Jurkat, Clone E6-1 (cell line): ENCODE data around the gene AMBRA1.

Experiments used
- DNase-seq: peaks from one replicate; pipeline ENCODE4 v3.0.0-alpha.2; 2011; ENCODE audit warnings: low read depth, low spot score
- H3K4me3 ChIP-seq: 2 replicates; pipeline ENCODE4 v1.5.1; 2011; ENCODE audit warnings: mild to moderate bottlenecking, low read length, control low read depth, moderate library complexity

AMBRA1 gene

DNA sequence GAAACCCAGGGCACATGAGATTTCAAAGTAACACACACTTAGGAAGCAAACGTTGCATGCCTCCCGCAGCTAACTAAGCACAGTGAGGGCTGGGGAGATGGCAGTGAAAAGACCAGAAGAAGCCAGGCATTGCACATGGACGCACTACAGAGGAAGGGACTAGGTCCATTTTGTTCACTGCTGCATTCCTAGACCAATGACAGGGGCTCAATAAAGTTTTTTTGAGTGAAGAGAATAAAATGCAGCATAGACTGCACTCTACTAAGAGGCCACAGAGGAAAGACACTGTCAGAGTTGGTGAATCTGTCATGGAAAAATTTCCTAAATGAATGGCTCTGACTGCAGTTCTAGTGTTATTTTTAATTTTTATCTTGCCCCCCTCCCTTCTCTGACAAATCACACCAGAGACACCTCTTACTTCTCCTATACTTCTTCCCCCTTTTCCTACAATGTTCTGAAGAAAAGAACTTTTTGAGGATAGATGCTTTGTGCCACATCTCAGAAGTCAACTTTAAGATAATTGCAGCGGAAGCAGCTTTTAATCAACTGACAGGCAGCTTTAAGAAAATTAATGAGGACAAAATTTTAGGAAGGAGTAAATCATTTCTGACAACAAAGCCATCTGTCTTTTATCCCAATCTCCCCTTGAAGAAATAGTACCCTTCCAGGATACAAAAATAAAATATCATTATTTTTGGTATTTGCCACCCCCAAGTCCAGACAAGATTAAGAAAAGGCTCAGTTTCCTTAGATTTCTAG is 167.4 kb downstream of the AMBRA1 start:
- no peak overlapping the region for H3K4me3 ChIP-seq
- no peak for DNase-seq

DNA sequence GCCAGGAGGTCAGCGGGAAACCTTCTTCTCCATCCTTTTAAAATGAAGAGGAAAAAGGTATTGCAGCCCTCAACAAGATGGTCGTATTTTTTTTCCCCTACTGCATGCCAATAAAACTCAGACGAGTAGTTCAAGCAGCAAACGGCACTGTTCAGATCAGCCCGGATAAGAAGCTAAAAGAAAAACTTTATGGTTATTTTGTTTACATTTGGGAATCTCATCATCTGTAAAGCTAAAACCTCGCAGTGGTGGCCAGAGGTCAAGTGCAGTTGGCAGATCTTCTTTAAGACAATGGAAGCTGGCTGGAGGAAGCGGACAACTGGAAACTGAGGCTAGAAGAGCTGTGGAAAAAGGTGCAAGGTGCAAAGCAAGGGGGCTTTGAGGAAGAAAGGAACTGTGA is 171.2 kb downstream of the AMBRA1 start:
- H3K4me3 ChIP-seq = no peak overlapping the region
- no peak for DNase-seq

DNA sequence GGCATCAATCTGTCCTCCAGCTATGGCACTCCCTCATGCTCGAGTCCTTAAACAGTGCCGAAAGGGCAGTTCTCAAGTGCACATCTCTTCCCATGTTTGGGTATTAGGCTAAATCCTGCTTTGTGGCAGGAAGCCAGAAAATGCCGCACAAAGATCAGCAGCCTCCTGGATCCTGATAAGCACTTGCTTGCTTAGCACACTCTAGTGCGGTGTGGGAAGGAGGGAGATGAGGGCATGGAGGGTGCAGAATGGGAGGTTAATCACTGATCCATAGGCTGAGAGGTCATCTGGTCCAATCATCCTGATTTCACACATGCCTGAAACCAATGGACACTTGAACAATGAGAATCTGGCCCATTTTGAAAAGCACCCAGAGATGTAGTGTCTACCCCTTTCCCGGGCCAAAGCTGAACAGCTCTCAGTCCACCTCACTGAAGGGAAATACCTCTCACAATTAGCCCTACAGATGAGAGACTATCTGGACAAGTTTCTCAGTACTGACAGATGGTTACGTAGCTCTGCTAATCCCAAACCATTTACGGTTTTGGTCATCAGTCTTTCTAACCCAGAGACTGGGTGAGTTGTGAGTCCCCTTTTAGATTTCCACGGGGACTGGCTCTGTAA is 172.5 kb downstream of the AMBRA1 start:
- no peak overlapping the region for H3K4me3 ChIP-seq
- no peak for DNase-seq

DNA sequence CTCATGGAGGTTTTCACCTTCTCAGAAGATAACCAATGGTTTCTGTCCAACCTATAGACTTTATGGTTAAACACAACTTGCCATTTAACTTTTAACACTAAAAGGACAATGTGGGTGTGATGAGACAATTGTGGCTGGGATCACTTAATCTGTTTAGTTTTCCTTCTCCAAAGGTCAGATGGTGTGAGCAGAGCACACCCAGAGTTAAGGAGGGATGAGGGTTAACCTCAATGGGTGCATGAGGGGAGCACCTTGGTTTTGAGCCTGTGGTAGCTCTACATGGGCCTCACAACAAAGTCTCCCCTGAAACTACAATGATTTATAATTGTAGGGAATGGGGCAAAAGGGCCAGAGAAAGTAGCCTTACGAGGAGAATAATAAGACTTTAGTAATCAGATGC is 173.3 kb downstream of the AMBRA1 start:
- H3K4me3 ChIP-seq = no peak overlapping the region
- no peak for DNase-seq

DNA sequence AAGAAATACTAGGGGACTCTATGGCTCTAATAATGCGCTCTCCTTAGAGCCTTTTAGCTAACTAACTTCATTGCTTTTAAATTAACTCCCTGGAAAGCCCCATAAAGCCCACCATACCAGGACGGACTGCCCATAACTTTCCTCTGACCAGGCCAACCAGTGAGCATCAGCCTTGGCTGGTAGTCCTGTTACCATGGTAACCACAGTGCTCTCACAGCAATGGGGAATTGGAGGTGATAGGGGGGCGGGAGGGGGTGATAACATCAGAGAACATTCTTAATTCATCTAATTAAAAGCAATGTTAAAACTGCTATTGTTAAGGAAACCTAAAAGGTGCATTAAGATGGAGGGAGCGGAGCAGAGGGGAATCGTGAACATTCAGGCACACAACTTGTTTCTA is 175.1 kb downstream of the AMBRA1 start:
- no peak overlapping the region for H3K4me3 ChIP-seq
- no peak for DNase-seq

GRCh38 chr11:46417711-46418110 is 176.1 kb downstream of the AMBRA1 start:
- DNase-seq = no peak

GRCh38 chr11:46414879-46415278 is 178.9 kb downstream of the AMBRA1 start:
- peak overlapping the region; percentile 1; the same call in 1 of the 2 replicates for H3K4me3 ChIP-seq
- no peak for DNase-seq

More at GRCh38 chr11:46417711-46418110, 176.1 kb downstream of the AMBRA1 start:
- H3K4me3 ChIP-seq = no peak overlapping the region

- DNase-seq = peak; percentile 95
- no peak overlapping the region for H3K4me3 ChIP-seq
Measured at GRCh38 chr11:46414466-46414796, 179.4 kb downstream of the AMBRA1 start.

DNA sequence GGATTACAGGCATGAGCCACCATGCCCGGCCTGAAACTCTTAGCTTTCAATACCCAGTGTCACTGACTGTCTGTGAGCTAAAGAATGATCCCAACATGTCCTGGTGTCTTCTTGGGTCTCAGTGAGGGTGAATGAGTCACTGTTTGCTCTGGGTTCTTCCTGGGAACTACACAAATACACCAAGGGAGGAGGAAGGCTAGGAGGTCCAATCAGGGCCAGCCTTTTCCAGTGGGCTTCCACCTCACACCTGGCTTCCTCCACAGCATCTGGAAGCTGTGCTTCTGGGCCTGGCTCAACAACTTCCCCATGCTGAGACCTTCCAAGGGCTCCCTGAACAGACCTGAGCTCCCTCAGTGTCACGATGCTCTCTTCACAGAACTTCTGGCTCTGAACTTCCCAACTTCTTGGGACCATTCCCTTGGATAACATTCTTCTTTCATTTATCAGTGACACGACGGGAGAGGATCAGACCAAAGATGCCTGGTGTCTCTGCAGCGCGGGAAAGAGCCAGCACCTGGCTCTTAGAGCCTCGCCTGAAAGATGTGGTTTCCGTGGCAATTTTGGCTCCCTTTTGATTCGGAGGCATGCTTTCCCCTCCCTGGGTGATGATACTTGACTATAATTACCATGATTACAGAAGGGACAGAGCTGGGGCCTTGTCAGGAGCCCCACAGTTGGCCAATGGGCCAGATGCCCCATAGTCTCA is 179.9 kb downstream of the AMBRA1 start:
- H3K4me3 ChIP-seq = no peak overlapping the region
- peak; percentile 94 for DNase-seq

DNA sequence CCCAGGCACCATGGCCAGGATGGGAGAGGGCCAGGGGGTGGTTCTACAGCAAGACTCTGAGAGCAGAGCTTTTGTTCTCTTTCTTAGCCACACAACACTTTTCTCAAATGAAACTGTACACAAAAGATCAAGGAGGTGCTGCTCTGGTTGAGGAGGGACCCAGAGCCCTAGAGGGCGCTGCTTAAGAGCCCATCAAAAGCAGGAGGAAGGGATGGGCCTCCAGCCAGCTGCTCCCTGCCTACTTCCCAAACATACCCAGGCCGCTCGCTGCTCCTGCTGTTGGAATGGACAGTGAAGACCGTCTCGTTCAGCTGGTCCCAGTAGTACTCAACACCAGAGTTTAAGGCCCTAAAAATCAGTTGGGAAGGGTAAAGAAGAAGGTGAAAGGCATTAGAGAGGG is 183.8 kb downstream of the AMBRA1 start:
- DNase-seq = no peak
- no peak overlapping the region for H3K4me3 ChIP-seq

- no peak overlapping the region for H3K4me3 ChIP-seq
- DNase-seq = no peak
Measured at GRCh38 chr11:46408407-46408986, 185.3 kb downstream of the AMBRA1 start.

- DNase-seq = no peak
Measured at GRCh38 chr11:46407635-46408034, 186.2 kb downstream of the AMBRA1 start.

DNA sequence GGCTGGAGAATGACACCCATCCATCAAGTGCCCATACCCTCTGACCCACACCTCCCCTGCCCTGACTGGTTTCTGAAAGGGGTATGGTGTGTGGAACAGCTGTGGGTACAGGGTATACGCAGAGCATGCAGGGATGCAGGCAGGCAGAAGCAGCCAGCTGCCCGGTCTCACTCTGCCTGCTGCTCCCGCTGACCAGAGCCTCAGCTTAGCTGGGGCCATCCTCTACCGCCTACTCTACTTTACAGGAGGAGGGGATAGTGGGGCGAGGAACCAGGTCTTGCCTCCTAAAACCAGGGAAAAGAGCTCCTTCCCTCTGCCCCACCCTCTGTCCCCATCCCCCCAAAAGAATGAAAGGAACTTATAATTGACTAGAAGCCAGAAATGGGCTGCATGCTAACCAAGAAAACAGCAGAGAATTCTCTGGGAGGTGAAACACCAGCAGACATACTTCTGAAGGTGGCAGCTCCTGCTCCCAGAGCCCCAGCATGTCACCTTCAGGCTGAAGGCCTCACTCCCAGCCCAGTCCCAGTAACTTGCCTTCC is 189.3 kb downstream of the AMBRA1 start:
- no peak for DNase-seq

More at GRCh38 chr11:46407635-46408034, 186.2 kb downstream of the AMBRA1 start:
- no peak overlapping the region for H3K4me3 ChIP-seq

DNA sequence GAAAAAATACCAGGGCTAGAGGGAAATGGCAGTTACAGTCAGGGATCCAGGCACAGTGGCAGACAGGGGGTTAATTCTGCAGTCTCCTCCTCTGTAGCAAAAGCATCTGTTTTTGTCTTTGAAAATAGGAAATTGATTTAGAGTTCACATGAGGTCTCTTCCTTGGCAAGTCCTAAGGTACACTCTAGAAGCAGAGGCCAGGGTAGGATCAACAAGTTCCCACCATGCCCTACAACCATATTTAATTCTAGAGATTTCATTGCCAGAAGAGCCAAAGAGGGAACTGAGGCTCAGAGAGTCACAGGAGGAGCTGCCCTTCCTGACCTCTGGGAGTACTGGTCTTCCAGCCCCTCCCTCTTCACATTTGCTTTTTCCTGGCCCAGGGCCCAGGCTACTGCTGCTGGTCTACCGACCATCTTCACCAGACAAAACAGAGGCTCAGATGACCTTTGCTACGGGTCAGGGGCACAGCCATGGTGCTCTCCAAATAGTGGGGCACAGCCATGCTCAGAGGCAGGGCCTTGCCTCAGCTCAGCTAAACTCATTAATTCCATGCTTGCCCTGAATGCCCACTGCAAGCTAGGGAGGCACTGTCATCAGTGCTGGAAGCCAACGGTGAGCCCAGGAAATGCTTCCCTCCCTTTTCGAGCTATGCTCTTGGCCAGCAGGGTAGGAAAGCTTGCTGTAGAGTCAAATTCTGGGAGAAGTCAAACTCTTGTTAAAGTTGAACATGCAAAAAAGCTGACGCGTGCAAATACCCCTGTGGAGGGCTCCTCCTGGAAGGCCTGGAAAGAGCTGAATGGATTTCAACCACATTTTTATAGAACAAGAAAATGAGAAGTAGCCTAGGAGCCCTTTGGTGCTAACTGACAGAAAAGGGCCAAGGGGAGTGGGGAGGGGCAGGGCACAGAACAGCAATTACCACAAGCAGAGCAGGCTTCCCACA is 190.6 kb downstream of the AMBRA1 start:
- H3K4me3 ChIP-seq = no peak overlapping the region
- DNase-seq = no peak

More for the DNA sequence above, 189.3 kb downstream of the AMBRA1 start:
- no peak overlapping the region for H3K4me3 ChIP-seq

DNA sequence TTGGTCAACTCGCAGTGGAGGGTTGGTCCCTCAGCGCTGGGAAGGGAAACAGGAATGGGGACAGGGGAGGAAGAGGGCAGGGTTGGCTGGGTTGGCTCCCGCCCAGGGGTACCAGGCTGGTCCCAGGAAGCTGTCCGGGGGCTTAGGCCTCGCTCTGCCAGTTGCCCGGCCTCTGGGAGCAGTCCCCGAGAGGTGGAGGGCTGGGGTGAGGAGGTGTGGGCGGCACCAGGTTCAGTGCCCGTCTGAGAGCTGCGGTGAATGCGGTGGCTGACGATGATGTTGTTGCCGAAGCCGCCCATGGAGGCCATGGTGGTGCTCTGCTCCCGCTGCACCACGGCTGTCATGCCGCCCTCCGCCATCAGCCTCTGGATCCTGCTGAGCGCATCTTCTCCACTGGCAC is 196.3 kb downstream of the AMBRA1 start:
- no peak overlapping the region for H3K4me3 ChIP-seq
- no peak for DNase-seq

DNA sequence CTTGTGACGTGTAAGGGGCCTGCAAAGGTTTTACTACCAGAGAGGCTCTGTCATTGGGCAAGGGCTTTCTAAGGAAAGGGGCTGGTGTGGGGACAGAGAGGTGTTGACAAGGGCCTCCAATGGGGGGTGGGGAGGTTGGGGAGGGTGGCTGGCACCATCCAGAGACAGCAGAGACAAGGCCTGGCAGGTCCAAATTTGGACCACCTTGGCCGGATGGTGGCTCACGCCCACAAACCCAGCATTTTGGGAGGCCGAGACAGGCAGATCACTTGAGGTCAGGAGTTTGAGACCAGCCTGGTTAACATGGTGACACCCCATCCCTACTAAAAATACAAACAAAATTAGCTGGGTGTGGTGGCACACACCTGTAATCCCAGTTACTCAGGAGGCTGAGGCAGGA is 200.1 kb downstream of the AMBRA1 start:
- no peak overlapping the region for H3K4me3 ChIP-seq
- no peak for DNase-seq

- H3K4me3 ChIP-seq = no peak overlapping the region
Measured at GRCh38 chr11:46393231-46393616, 200.6 kb downstream of the AMBRA1 start.

GRCh38 chr11:46392421-46393230 is 201.2 kb downstream of the AMBRA1 start:
- no peak overlapping the region for H3K4me3 ChIP-seq
- DNase-seq = no peak

More at GRCh38 chr11:46393231-46393616, 200.6 kb downstream of the AMBRA1 start:
- no peak for DNase-seq
